Brain microvascular endothelial cell (primary cell): ENCODE results near the gene IRS1.
A peak's percentile ranks its signal among the peaks of the same experiment; 100 is the strongest.

Source experiments
- DNase-seq: peaks from one replicate; pipeline ENCODE4 v3.0.0-alpha.2; 2020
- H3K27ac ChIP-seq: fragments of 250-450 bp; sonication (Bioruptor Pico); 2 replicates; pipeline ENCODE4 v1.5.1; 2020; ENCODE audit warnings: mild to moderate bottlenecking, moderate library complexity
- H3K27me3 ChIP-seq: fragments of 250-450 bp; sonication (Bioruptor Pico); replicated peaks from 2 replicates; pipeline ENCODE4 v1.5.1; 2020; ENCODE audit warnings: mild to moderate bottlenecking
- H3K36me3 ChIP-seq: fragments of 250-450 bp; sonication (Bioruptor Pico); replicated peaks from 2 replicates; pipeline ENCODE4 v1.5.1; 2020; ENCODE audit warnings: mild to moderate bottlenecking
- H3K4me3 ChIP-seq: 2 replicates; pipeline ENCODE4 v1.5.1; 2011; ENCODE audit warnings: low read depth, mild to moderate bottlenecking, control low read depth, low read length, moderate library complexity
- CTCF ChIP-seq: IDR thresholded peaks from 2 replicates; pipeline ENCODE4 v1.5.1; 2011; ENCODE audit warnings: low read depth, mild to moderate bottlenecking, moderate library complexity, low read length, control low read depth, inconsistent platforms; ENCODE audit errors: missing control alignments
- in situ Hi-C: cut with HindIII; loops from 2 replicates; pipeline ENCODE4 v1.10.0; 2017; ENCODE audit warnings: low sequenced_read_pairs, low pct_ligation_motif_present

Gene IRS1

GRCh38 chr2:226759768-226760167 is 39.9 kb downstream of the IRS1 start:
- Histone ChIP-seq H3K4me3 (no peak overlapping the region), H3K36me3 (no peaks in the 10 kb centered on the region), H3K27me3 (no peaks in the 10 kb centered on the region), H3K27ac (no peak overlapping the region)
- DNase-seq, result no peak
- TF ChIP-seq CTCF, result no peak
- in situ Hi-C loops, result no loop called here

- TF ChIP-seq CTCF, result no peak
- Histone ChIP-seq H3K36me3 (no peaks in the 10 kb centered on the region), H3K27ac (peak overlapping the region; percentile 26), H3K27me3 (no peaks in the 10 kb centered on the region), H3K4me3 (no peak overlapping the region)
- in situ Hi-C loops, result no loop called here
- peak; percentile 61 for DNase-seq
Measured at GRCh38 chr2:226758921-226759640, 40.5 kb downstream of the IRS1 start.

- Histone ChIP-seq H3K4me3 (no peak overlapping the region), H3K27me3 (no peaks in the 10 kb centered on the region), H3K27ac (peak overlapping the region; percentile 43), H3K36me3 (no peaks in the 10 kb centered on the region)
- in situ Hi-C loops, result no loop called here
- DNase-seq, result peak; percentile 76
- no peak for TF ChIP-seq CTCF
Measured at GRCh38 chr2:226756131-226756530, 43.5 kb downstream of the IRS1 start.

- in situ Hi-C loops, result no loop called here
- Histone ChIP-seq H3K27me3 (no peaks in the 10 kb centered on the region), H3K36me3 (no peaks in the 10 kb centered on the region), H3K27ac (peak overlapping the region; percentile 43), H3K4me3 (no peak overlapping the region)
- TF ChIP-seq CTCF, result no peak
- no peak for DNase-seq
Measured at GRCh38 chr2:226755631-226756030, 44.0 kb downstream of the IRS1 start.

- no peaks in the 10 kb centered on the region for H3K27me3 ChIP-seq
- no peak for TF ChIP-seq CTCF
- no peak overlapping the region for H3K4me3 ChIP-seq
- no peaks in the 10 kb centered on the region for H3K36me3 ChIP-seq
- DNase-seq, result no peak
- in situ Hi-C loops, result no loop called here
- peak overlapping the region; percentile 43 for H3K27ac ChIP-seq
Measured at GRCh38 chr2:226754821-226755604, 44.6 kb downstream of the IRS1 start.
